HUES48 (cell line): ENCODE results near the gene RUNX3.

Experiments used
- H3K27ac ChIP-seq: one replicate; pipeline ENCODE4 v1.7.0; 2013; ENCODE audit warnings: low read depth, low read length, inconsistent platforms
- H3K27me3 ChIP-seq: 2 replicates; pipeline ENCODE4 v1.6.1; 2013; ENCODE audit warnings: mild to moderate bottlenecking, low read length; ENCODE audit not compliant: control insufficient read depth, insufficient read depth
- H3K36me3 ChIP-seq: 2 replicates; pipeline ENCODE4 v1.6.1; 2013; ENCODE audit warnings: low read length; ENCODE audit not compliant: control insufficient read depth, insufficient read depth
- H3K4me1 ChIP-seq: 2 replicates; pipeline ENCODE4 v1.6.1; 2013; ENCODE audit warnings: mild to moderate bottlenecking, low read length; ENCODE audit not compliant: control insufficient read depth, insufficient read depth
- H3K4me3 ChIP-seq: 2 replicates; pipeline ENCODE4 v1.5.1; 2013; ENCODE audit warnings: mild to moderate bottlenecking, low read depth, low read length
- H3K9ac ChIP-seq: 2 replicates; pipeline ENCODE4 v1.6.1; 2013; ENCODE audit warnings: mild to moderate bottlenecking, low read depth, low read length, moderate library complexity
- H3K9me3 ChIP-seq: 2 replicates; pipeline ENCODE4 v1.6.1; 2013; ENCODE audit warnings: low read length; ENCODE audit not compliant: control insufficient read depth, insufficient read depth

RUNX3 gene

DNA sequence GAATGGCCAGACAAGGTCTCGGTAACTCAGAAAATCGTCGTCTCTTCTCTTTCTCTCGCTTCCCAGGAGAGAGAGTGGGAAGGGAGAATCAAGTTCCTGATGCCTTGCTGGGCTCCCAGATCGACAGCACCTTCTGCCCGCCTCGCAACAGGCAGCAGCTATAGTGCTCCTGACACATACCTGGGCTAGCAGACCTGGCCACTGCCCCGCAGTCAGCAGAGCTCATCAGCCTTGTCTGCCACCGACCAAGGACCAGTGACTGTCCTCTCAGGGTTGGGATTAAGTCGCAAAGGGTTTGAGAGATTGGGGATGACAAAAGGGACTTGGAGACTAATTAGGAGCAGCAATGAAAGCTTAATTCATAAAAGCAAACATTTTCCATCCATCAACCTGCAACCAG, 4.1 kb downstream of the RUNX3 start:
- H3K27me3 ChIP-seq = peaks cover 65% of the 10 kb centered on the region
- no peak overlapping the region for H3K4me3 ChIP-seq
- H3K4me1 ChIP-seq = peaks cover 45% of the 10 kb centered on the region

DNA sequence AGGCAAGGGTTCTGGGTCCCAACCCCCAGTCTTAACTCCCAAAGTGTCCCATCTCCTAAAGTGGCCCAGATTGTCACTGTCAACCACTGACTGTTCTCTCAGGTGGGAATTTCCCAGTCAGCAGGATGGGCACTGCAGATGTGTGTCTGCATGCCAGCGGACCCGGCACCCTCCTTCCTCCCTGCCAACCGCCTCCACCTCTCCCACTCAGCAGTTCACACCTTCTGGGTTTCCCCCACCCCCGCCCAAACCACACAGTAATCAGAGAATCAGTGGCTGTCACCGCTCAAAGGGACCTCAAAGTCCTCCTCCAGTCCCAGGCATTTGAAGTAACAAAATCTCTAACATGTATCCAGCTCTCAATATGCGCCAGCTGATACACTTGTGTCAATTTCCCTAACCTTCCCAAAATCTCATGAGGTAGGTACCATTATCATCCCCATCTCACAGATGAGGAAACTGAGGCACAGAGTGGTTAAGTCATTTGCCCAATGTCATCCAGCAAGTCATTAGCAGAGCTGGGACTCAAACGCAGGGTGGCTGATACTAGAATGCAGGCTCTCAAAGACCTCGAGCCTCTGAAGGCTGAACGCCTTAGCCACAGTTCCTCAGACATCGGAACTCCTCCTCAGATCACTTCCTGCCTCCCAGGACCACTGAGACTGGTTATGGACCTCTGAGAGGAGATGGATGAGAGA, 4.8 kb downstream of the RUNX3 start:
- H3K4me1 ChIP-seq = peaks cover 40% of the 10 kb centered on the region
- H3K27me3 ChIP-seq = peaks cover 58% of the 10 kb centered on the region
- no peak overlapping the region for H3K27ac ChIP-seq
- no peak overlapping the region for H3K4me3 ChIP-seq
- no peaks in the 10 kb centered on the region for H3K36me3 ChIP-seq
- H3K9ac ChIP-seq = no peak overlapping the region
- H3K9me3 ChIP-seq = no peaks in the 10 kb centered on the region

More for the DNA sequence above, 4.1 kb downstream of the RUNX3 start:
- H3K36me3 ChIP-seq = no peaks in the 10 kb centered on the region
- H3K9ac ChIP-seq = no peak overlapping the region
- H3K9me3 ChIP-seq = no peaks in the 10 kb centered on the region
- no peak overlapping the region for H3K27ac ChIP-seq

GRCh38 chr1:24923485-24924113, 6.5 kb downstream of the RUNX3 start:
- Histone ChIP-seq H3K27ac (no peak overlapping the region), H3K9ac (no peak overlapping the region), H3K4me3 (no peak overlapping the region), H3K4me1 (peaks cover 33% of the 10 kb centered on the region), H3K36me3 (no peaks in the 10 kb centered on the region), H3K9me3 (no peaks in the 10 kb centered on the region), H3K27me3 (peaks cover 43% of the 10 kb centered on the region)

- Histone ChIP-seq H3K27me3 (peaks cover 28% of the 10 kb centered on the region), H3K9ac (no peak overlapping the region), H3K27ac (no peak overlapping the region), H3K4me3 (no peak overlapping the region), H3K4me1 (peaks cover 18% of the 10 kb centered on the region), H3K36me3 (no peaks in the 10 kb centered on the region), H3K9me3 (no peaks in the 10 kb centered on the region)
Measured at GRCh38 chr1:24921938-24922662, 8.0 kb downstream of the RUNX3 start.

- Histone ChIP-seq H3K36me3 (no peaks in the 10 kb centered on the region), H3K27ac (no peak overlapping the region), H3K9ac (no peak overlapping the region), H3K27me3 (peaks cover 21% of the 10 kb centered on the region), H3K4me1 (peaks cover 11% of the 10 kb centered on the region), H3K9me3 (no peaks in the 10 kb centered on the region), H3K4me3 (no peak overlapping the region)
Measured at GRCh38 chr1:24921412-24921811, 8.7 kb downstream of the RUNX3 start.

DNA sequence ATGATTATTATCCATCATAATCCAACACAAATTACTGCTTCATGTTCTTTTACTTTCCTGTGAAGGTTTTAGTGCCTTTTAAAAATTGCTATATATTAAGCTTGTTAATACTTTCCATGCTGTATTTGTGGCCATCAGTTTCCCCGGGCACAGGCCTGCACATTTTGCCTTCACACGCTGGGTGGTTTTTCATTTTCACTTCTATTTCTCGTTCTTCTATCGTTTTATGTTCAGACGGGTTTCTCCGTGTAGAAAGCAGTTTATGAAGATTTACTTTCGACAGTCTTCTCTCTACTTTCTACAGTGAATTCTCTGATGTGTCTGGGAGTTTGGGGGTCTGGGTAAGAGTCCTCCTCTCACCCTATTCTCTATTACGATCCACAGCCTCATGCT, 9.5 kb downstream of the RUNX3 start:
- Histone ChIP-seq H3K27me3 (peaks cover 13% of the 10 kb centered on the region), H3K27ac (no peak overlapping the region), H3K4me3 (no peak overlapping the region), H3K36me3 (no peaks in the 10 kb centered on the region), H3K9me3 (no peaks in the 10 kb centered on the region), H3K9ac (no peak overlapping the region), H3K4me1 (peaks cover 9% of the 10 kb centered on the region)

GRCh38 chr1:24919791-24920532, 10.1 kb downstream of the RUNX3 start:
- Histone ChIP-seq H3K9me3 (no peaks in the 10 kb centered on the region), H3K27ac (no peak overlapping the region), H3K36me3 (no peaks in the 10 kb centered on the region)

DNA sequence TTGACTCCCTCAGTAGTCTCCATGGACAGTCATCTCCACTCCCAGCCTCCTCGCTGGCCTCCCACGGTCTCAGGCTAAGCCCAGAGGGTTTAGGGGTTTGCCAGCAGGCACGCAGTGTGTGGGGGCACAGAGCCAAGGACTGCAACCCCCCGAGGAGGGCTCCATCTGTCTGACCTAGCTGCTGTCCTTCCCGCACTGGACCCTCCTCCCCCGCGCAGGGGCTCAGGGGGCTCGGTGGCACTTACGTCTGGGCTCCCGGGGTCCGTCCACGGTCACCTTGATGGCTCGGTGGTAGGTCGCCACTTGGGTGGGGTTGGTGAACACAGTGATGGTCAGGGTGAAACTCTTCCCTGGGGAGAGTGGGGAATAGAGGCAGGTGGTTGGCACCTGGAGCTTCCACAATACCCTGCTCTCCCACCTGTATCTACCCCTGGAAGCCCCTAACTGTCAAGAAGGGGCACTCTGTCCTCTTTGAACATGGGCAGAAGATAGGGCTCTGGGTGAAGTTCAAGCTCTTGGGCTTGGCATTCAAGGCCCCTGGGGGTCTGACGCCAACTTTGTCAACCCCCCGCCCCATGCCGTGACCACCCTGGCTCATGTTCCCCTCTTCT, 11.0 kb downstream of the RUNX3 start:
- Histone ChIP-seq H3K27ac (no peak overlapping the region), H3K27me3 (no peaks in the 10 kb centered on the region), H3K4me1 (peaks cover 7% of the 10 kb centered on the region; the same call in 1 of the 2 replicates), H3K4me3 (no peak overlapping the region), H3K9me3 (no peaks in the 10 kb centered on the region), H3K36me3 (no peaks in the 10 kb centered on the region), H3K9ac (no peak overlapping the region)

More at GRCh38 chr1:24919791-24920532, 10.1 kb downstream of the RUNX3 start:
- Histone ChIP-seq H3K4me3 (no peak overlapping the region), H3K9ac (no peak overlapping the region), H3K27me3 (peaks cover 7% of the 10 kb centered on the region), H3K4me1 (peaks cover 7% of the 10 kb centered on the region; the same call in 1 of the 2 replicates)

DNA sequence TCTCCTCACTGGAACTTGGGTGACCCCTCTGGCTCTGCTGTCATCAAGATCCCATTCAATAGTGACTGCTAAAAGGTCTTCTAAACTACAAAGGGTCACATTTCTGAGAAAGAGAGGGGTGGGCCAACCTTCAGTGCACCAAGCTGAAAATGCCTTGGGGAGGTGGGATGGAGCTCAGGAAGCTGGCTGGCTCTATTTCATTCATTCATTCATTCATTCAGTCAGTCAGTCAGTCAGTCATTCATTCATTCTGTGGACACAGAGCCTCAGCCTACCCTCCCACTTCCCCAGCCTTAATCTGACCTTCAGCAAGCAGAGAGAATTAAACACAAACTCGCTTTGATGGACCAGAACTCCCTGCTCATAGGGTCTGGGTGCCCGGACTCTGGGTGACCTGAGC, 11.7 kb downstream of the RUNX3 start:
- Histone ChIP-seq H3K27me3 (no peaks in the 10 kb centered on the region), H3K27ac (no peak overlapping the region), H3K4me1 (peaks cover 7% of the 10 kb centered on the region; the same call in 1 of the 2 replicates)

DNA sequence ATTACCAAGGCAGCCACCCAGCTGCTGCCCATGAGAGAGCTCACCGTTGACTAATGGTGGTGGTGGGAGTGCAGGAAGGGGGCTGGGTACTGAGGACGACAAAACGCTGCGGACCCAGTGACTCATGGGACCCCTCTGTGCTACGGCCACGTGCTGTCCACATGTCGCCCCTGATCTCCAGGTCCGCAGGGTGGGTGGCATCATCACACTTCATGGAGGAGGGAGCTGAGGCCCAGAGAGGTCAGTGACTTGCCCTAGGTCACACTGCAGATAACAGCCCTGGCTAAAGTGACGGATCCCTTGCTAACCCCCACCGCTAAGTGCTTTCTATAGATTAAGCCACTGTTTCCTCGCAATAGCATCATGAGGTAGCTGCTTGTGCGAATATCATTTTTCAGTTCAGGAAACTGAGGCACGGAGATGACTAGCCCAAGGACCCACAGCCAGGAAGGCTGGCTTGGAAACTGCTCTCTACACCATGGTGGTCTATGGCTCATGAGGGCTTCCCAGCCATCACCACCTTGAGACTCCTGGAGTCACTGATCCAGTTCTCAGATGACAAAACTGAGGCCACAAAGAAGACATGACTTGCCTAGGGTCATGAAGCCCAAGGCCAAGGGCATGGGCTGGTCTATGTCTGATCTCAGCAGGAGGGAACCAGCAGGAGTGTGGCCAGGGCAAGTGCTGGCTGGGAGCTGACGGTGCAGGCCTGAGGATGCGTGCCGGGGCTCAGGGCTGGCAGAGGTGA, 12.6 kb downstream of the RUNX3 start:
- Histone ChIP-seq H3K4me3 (no peak overlapping the region), H3K9me3 (no peaks in the 10 kb centered on the region), H3K27ac (no peak overlapping the region), H3K36me3 (no peaks in the 10 kb centered on the region), H3K4me1 (peaks cover 7% of the 10 kb centered on the region; the same call in 1 of the 2 replicates), H3K9ac (no peak overlapping the region), H3K27me3 (no peaks in the 10 kb centered on the region)

More for the DNA sequence above, 11.7 kb downstream of the RUNX3 start:
- Histone ChIP-seq H3K36me3 (no peaks in the 10 kb centered on the region), H3K4me3 (no peak overlapping the region), H3K9me3 (no peaks in the 10 kb centered on the region), H3K9ac (no peak overlapping the region)
